ENCODE results near the gene NRP1. TPM values are rescaled to one million over a fixed set of nuclear protein-coding genes. Genes with fewer than 3 reads are reported as not detected.

Gene NRP1
- total RNA-seq, 4 donors from 2014 or later: 40.4 to 123 (median 58.3) TPM

- no peaks in the 10 kb centered on the region for H3K27me3 ChIP-seq
- no peaks in the 10 kb centered on the region for H3K9me3 ChIP-seq
- no peaks in the 10 kb centered on the region for H3K4me1 ChIP-seq
- 66 to 94% methylated on average over 4 of the region's 4 CpGs for WGBS, 2 donors
- intact Hi-C loops (cut with DNase I): no loop called here
- H3K4me3 ChIP-seq (replicated peaks in 1 of 3): no peak overlapping the region
- no peak overlapping the region for H3K27ac ChIP-seq
- no peak for DNase-seq
- H3K36me3 ChIP-seq: no peaks in the 10 kb centered on the region
- TF ChIP-seq, protein P1, sequence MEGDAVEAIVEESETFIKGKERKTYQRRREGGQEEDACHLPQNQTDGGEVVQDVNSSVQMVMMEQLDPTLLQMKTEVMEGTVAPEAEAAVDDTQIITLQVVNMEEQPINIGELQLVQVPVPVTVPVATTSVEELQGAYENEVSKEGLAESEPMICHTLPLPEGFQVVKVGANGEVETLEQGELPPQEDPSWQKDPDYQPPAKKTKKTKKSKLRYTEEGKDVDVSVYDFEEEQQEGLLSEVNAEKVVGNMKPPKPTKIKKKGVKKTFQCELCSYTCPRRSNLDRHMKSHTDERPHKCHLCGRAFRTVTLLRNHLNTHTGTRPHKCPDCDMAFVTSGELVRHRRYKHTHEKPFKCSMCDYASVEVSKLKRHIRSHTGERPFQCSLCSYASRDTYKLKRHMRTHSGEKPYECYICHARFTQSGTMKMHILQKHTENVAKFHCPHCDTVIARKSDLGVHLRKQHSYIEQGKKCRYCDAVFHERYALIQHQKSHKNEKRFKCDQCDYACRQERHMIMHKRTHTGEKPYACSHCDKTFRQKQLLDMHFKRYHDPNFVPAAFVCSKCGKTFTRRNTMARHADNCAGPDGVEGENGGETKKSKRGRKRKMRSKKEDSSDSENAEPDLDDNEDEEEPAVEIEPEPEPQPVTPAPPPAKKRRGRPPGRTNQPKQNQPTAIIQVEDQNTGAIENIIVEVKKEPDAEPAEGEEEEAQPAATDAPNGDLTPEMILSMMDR (IDR thresholded peaks at IDR 0.05): no peak
- no peak for TF ChIP-seq POLR2A (IDR thresholded peaks at IDR 0.05)
Observed at GRCh38 chr10:33358016-33358415, 23.5 kb upstream of the NRP1 start.

DNA sequence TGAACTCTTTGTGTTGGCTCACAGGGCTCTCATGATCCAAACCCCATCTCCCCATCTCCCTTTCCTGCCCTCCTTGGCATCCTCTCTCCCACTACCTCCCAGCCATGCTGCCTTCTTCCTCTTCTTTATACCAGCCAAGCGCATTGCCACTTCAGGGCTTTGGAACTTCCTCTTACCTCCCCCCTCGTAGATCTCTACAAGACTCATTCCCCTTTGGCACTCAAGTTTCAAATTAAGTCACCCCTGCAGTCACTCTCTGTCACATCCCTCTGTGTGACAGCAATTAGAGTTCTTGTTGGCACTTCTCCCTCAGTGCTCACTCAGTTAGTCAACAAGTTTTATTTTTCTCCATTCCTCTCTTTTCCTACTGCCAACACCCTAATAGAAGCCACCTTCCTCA is 20.8 kb upstream of the NRP1 start:
- H3K4me1 ChIP-seq: no peaks in the 10 kb centered on the region
- no peaks in the 10 kb centered on the region for H3K36me3 ChIP-seq
- no peak for TF ChIP-seq POLR2A (IDR thresholded peaks at IDR 0.05)
- TF ChIP-seq, protein P1 (IDR thresholded peaks at IDR 0.05): no peak
- H3K27ac ChIP-seq: no peak overlapping the region
- H3K9me3 ChIP-seq: no peaks in the 10 kb centered on the region
- no peak overlapping the region for H3K4me3 ChIP-seq (replicated peaks in 1 of 3)
- WGBS, 2 donors: 60 to 61% methylated on average over 2 of the region's 2 CpGs
- intact Hi-C loops (cut with DNase I): no loop called here
- no peak for DNase-seq
- no peaks in the 10 kb centered on the region for H3K27me3 ChIP-seq

DNA sequence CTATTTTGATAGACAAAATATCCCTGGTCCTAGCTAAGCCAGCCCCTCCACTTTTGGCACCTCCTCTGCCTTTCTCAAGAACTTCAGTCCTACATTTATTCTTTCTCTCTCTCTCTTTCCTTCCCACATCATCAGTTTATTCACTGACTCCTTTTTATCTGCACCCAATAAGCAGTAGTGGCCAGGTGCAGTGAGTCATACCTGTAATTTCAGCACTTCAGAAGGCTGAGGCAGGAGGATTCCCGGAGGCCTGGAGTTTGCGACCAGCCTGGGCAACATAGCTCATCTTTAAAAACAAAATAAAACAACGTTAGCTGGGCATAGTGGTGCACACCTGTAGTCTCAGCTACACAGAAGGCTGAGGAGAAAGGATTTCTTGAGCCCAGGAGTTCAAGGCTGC is 19.4 kb upstream of the NRP1 start:
- WGBS, 2 donors: 87 to 92% methylated on average over 3 of the region's 3 CpGs
- no peak for DNase-seq
- no peaks in the 10 kb centered on the region for H3K27me3 ChIP-seq
- H3K9me3 ChIP-seq: no peaks in the 10 kb centered on the region
- intact Hi-C loops (cut with DNase I): no loop called here
- H3K4me3 ChIP-seq (replicated peaks in 1 of 3): no peak overlapping the region
- no peak overlapping the region for H3K27ac ChIP-seq
- H3K36me3 ChIP-seq: no peaks in the 10 kb centered on the region
- TF ChIP-seq, protein P1 (IDR thresholded peaks at IDR 0.05): no peak
- TF ChIP-seq POLR2A (IDR thresholded peaks at IDR 0.05): no peak
- no peaks in the 10 kb centered on the region for H3K4me1 ChIP-seq

DNA sequence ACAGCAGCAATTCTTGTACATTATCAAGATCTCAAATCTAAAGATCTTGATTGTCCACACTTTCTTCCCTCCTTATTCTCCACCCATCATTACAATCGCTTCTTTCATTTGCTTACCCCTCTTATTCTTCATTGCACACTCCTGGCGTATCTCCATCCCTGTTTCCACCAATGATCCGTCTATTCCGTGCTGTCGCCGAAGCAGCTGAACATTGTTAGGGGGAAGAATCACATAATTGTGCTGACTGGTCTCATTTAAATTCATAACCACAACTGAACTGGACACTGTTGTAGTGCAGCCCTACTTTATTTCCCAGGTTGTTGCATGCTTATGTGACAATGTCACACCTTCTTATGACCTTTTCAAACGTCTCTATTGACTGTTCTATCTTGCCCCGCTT is 18.9 kb upstream of the NRP1 start:
- 83 to 89% methylated on average over 8 of the region's 8 CpGs for WGBS, 2 donors
- DNase-seq: no peak
- Histone ChIP-seq H3K27me3 (no peaks in the 10 kb centered on the region), H3K4me3 (replicated peaks in 1 of 3) (no peak overlapping the region), H3K9me3 (no peaks in the 10 kb centered on the region), H3K36me3 (no peaks in the 10 kb centered on the region), H3K27ac (no peak overlapping the region), H3K4me1 (no peaks in the 10 kb centered on the region)
- intact Hi-C loops (cut with DNase I): no loop called here
- TF ChIP-seq POLR2A (IDR thresholded peaks at IDR 0.05): no peak
- TF ChIP-seq, protein P1 (IDR thresholded peaks at IDR 0.05): no peak

- TF ChIP-seq, protein P1 (IDR thresholded peaks at IDR 0.05): no peak
- TF ChIP-seq POLR2A (IDR thresholded peaks at IDR 0.05): no peak
- Histone ChIP-seq H3K9me3 (no peaks in the 10 kb centered on the region), H3K36me3 (no peaks in the 10 kb centered on the region), H3K4me3 (replicated peaks in 1 of 3) (no peak overlapping the region), H3K4me1 (no peaks in the 10 kb centered on the region), H3K27ac (no peak overlapping the region), H3K27me3 (no peaks in the 10 kb centered on the region)
- no peak for DNase-seq
- intact Hi-C loops (cut with DNase I): no loop called here
- 91 to 97% methylated on average over 3 of the region's 3 CpGs for WGBS, 2 donors
Observed at GRCh38 chr10:33352615-33353014, 18.1 kb upstream of the NRP1 start.
